Measurements from ENCODE around the gene USP5.

USP5 gene, protein sequence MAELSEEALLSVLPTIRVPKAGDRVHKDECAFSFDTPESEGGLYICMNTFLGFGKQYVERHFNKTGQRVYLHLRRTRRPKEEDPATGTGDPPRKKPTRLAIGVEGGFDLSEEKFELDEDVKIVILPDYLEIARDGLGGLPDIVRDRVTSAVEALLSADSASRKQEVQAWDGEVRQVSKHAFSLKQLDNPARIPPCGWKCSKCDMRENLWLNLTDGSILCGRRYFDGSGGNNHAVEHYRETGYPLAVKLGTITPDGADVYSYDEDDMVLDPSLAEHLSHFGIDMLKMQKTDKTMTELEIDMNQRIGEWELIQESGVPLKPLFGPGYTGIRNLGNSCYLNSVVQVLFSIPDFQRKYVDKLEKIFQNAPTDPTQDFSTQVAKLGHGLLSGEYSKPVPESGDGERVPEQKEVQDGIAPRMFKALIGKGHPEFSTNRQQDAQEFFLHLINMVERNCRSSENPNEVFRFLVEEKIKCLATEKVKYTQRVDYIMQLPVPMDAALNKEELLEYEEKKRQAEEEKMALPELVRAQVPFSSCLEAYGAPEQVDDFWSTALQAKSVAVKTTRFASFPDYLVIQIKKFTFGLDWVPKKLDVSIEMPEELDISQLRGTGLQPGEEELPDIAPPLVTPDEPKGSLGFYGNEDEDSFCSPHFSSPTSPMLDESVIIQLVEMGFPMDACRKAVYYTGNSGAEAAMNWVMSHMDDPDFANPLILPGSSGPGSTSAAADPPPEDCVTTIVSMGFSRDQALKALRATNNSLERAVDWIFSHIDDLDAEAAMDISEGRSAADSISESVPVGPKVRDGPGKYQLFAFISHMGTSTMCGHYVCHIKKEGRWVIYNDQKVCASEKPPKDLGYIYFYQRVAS

DNA sequence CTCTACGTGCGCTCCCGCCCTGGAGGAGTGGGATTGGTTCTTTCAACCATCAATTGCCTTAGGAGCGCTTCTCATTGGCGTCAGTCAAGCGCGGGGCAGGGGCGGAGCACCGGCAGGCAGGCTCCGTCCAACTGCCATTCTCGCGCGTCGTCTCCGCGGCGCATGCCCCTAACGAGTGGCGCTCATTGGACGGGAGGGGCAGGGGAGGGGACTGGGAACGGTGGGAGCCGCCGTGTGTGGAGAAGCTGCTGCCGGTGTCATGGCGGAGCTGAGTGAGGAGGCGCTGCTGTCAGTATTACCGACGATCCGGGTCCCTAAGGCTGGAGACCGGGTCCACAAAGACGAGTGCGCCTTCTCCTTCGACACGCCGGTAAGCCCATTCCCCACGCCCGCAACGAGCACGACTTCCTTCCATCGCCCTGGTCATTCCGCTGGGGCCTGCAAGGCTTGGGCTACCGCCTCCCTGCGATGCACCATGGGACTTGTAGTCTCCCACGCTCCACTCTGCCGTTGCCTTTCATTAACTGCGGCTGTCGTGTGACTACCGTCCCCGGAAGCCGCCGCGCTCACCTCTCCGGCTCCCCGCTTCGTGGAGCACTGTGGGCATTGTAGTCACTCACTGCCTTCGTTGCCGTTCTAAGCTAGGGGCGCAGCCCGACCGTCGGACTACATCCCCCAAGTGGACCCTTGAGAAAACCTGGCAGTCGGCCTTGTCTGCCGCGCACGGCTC, at the start of gene USP5:
Gene USP5, plus strand, starts transcription at position 230 of the 730 bp plus-strand sequence. Its CDS starts 30 bp downstream, at position 260.
- DNase-seq, result peak; percentile 97 to 99

DNA sequence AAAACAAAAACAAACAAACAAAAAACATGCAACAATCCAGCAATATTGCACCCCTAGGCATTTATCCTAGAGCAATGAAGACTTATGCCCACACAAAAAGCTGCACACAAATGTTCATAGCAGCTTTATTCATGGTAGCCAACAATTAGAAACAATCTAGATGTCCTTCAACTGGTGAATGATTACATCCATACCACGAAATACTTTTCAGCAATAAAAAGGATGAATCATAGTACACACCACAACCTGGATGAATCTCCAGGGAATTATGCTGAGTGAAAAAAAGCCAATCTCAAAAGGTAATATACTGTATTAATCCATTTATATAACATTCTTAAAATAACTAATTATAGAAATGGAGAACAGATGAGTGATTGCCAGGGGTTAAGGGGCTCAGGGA, 44.8 kb upstream of the USP5 start:
- DNase-seq, result no peak

DNA sequence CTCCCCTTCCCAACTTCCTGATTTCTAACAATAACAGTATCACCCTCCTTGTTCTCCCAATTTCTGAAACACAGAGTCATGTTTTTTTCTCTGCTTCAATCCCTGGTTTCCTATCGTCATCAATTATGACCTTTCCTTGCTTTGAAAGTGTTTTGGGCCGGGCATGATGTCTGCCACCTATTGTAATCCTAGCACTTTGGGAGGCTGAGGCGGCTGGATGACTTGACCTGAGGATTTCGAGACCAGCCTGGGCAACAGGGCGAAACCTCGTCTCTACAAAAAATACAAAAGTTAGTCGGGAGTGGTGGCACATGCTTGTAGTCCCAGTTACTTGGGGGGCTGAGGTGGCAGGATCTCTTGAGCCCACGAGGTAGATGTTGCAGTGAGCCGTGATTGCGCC, 42.9 kb upstream of the USP5 start:
- no peak for DNase-seq

DNA sequence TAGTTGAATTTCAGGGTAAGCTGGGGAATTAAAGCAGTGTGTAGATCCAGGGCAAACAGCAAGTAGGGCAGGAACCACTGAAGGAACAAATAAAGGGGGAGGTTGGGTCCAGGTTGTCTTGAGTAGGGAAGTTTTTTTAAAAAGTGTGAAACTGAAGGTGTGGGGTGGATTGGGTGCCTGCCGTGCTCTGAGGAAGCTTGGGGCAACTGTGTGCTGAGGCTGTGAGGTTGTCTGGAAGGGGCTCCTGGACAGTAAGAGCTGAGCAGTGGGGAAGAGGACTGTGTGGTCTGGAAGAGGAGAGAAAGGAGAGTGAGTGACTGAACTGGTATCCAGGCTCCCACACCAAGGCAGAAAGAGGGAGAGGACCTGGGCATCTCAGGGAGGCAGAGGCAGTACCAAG, 41.2 kb upstream of the USP5 start:
- DNase-seq, result no peak

DNA sequence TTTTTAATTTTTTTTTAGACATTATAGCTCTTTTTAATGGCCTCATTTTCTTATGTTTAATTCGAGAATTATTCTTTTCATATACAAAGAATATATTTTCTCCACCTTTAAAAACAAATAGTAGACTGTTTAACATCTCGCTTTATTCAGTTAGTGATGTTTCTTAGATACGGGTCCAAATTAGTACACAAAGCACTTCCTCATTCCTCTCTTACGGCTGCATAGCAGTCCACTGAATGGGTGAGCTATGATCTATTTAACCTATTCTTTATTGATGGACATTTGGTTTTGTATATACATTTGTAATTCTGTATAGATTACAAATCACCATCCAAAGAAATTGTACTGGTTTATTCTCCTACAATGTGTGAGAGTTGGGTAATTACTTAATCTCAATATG, 38.6 kb upstream of the USP5 start:
- DNase-seq, result no peak

DNA sequence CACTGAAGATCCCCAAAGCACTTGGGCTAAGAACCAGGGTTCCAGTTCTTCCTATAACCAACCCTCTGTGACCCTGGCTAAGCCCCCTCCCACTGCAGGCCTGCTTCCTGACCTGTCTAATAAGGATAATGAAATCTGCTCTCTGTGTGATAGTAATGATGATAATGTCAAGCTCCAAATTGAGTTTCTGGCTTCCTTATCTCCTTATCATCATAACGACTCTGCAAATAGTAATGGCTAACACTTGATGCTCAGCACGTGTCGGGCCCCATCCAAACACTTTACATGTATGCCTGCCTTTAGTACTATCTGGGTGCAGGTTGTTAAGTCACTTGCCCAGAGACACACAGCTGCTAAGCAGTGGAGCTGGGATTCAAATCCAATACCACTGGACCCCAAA, 35.4 kb upstream of the USP5 start:
- DNase-seq, result no peak

DNA sequence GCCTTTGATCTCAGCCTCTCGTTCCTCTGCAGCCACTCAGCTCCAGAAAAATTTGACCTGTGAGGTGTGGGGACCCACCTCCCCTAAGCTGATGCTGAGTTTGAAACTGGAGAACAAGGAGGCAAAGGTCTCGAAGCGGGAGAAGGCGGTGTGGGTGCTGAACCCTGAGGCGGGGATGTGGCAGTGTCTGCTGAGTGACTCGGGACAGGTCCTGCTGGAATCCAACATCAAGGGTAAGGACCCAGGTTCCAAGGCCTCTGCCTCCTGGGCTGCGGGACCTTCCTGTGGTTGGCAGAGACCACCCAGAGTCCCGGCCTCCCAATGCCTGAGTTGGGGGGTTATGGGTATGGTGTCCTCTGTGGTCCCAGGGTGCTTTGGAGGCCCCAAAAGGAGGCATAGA, 34.9 kb upstream of the USP5 start:
- no peak for DNase-seq

DNA sequence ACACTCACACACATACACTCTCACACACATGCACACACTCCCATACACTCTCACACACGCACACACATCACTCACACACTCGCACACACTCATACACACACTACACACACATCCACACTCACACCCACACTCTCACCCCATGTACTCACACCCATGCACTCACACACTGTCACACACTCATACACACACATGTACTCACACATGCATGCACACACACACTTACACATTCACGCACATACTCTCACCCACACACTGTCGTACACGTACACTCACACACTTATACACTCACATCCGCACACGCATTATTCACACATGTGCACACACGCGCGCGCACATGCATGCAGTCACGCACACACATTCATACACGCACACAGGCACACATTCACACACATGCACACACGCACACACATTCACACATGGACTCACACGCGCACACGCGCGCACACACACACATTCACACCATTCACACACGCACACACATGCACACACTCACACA, 34.2 kb upstream of the USP5 start:
- no peak for DNase-seq

DNA sequence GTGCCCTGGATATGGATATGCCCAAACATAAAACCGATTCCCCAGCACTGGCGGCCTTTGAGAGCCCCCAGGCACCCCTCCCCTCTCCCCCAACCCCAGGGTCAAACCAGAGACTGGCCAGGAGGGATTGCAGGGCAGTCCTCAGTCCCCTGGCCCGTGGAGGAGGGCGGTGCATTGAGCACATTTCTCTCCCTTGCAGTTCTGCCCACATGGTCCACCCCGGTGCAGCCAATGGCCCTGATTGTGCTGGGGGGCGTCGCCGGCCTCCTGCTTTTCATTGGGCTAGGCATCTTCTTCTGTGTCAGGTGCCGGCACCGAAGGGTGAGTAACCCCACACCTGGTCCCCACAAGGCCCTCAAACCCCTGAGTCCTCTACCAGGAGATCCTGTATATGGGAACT, 33.7 kb upstream of the USP5 start:
- no peak for DNase-seq

DNA sequence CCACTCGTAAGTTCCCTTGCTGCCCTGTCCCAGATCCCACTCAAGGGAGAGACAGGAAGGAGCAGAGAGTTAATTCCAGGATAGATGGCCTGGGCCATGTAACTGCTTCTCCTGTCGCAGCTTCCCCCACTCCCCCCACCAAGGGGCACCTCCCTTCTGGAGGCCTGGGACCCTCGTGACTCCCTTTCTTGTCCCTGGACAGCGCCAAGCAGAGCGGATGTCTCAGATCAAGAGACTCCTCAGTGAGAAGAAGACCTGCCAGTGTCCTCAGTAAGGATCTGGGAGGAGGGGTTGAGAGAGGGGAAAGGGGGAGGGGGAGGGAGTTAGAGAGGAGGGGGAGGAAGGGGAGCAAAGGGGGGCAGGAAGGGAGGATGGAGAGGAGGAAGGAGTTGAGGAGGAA, 33.3 kb upstream of the USP5 start:
- DNase-seq, result no peak

DNA sequence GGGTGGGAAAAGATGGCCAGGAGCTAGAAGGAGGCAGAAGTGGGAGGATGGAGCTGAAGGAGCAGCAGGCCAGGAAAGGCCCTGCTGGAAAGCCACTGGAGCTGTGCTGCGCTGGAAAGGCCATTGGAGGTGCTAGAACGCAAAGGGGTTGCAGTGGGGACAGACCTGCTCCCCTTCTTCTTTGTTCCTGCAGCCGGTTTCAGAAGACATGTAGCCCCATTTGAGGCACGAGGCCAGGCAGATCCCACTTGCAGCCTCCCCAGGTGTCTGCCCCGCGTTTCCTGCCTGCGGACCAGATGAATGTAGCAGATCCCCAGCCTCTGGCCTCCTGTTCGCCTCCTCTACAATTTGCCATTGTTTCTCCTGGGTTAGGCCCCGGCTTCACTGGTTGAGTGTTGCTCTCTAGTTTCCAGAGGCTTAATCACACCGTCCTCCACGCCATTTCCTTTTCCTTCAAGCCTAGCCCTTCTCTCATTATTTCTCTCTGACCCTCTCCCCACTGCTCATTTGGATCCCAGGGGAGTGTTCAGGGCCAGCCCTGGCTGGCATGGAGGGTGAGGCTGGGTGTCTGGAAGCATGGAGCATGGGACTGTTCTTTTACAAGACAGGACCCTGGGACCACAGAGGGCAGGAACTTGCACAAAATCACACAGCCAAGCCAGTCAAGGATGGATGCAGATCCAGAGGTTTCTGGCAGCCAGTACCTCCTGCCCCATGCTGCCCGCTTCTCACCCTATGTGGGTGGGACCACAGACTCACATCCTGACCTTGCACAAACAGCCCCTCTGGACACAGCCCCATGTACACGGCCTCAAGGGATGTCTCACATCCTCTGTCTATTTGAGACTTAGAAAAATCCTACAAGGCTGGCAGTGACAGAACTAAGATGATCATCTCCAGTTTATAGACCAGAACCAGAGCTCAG, 32.6 kb upstream of the USP5 start:
- no peak for DNase-seq

DNA sequence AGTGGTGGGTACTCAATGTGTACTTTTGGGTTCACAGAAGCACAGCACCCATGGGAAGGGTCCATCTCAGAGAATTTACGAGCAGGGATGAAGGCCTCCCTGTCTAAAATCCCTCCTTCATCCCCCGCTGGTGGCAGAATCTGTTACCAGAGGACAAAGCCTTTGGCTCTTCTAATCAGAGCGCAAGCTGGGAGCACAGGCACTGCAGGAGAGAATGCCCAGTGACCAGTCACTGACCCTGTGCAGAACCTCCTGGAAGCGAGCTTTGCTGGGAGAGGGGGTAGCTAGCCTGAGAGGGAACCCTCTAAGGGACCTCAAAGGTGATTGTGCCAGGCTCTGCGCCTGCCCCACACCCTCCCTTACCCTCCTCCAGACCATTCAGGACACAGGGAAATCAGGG, 31.8 kb upstream of the USP5 start:
- DNase-seq, result no peak

DNA sequence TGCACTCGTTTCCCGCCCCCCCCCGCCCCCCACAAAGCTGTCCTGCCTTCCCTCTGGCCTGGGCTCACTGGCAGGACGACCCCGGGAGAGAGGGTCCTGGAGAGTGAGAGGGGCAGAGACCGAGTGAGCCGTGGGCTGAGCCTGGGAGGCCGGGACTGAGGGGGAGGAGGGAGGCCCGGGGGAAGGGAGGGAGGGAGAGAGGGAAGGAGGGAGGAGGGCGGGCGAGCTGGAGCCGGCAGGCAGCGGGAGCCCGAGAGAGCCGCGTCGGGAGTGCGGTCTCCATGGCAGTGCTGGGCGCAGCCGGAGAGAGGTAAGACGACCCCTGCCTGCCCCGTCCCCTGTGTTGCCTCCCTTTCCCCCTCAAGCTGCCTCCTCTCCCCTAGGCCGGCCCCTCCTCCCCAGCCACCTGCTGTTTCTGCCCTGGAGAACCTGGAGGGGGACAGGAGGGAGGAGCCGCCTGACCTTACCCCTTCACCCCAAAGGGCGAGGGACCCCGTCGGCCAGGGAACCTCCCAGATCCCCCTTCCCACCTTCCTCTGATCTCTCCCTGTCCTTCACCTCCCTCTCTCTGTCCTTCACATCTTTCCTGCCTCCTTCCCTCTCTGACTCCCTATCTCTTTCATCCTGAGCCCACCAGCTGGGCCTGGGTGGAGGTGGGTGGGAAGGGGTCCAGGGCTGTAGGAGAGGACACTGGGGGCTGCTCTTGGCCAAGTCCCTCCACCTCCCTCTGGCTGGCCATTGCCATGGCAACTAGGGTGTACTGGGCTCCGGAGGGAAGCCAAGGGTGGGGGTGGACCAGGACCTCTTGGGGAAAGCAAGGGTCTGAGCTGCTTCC, 30.1 kb upstream of the USP5 start, which contains the start of gene GPR162:
Gene GPR162, plus strand, starts transcription at position 231 of the 835 bp plus-strand sequence. CDS start 2,078 bp downstream, outside the sequence.
- peak; percentile 39 to 65 for DNase-seq

DNA sequence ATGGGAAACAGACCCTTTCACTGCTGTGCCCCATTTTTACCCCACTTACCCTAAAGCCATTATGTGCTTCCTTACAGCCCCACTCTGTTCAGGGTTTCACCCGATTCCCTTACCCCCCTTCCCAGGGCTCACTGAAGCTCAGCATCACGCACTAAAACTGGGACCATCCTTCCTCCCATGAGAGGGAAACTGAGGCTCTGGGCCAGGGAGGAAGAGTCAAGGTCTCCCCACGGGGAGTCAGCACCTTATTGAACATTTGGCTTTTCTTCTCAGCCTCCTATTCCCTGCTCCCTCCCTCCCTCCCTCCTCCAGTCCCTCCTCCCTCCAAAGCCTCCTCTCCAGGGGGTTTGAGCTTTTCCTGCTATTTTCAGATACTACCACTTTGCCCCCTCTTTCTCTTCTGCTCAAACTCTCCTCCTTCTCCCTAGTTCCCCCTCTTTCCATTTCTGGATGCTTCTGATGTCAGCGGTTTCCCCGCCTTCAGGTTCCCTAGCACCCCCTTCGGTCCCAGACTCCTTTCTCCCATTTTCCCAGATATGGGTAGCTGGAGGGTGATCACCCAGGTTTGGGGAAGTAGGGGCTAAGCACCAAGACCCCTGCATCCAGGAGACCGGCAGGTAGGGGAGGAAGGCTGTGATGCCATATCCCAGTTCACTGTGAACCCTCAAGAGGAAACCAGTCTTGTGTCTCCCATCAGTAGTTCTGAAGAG, 29.4 kb upstream of the USP5 start:
- DNase-seq, result no peak

DNA sequence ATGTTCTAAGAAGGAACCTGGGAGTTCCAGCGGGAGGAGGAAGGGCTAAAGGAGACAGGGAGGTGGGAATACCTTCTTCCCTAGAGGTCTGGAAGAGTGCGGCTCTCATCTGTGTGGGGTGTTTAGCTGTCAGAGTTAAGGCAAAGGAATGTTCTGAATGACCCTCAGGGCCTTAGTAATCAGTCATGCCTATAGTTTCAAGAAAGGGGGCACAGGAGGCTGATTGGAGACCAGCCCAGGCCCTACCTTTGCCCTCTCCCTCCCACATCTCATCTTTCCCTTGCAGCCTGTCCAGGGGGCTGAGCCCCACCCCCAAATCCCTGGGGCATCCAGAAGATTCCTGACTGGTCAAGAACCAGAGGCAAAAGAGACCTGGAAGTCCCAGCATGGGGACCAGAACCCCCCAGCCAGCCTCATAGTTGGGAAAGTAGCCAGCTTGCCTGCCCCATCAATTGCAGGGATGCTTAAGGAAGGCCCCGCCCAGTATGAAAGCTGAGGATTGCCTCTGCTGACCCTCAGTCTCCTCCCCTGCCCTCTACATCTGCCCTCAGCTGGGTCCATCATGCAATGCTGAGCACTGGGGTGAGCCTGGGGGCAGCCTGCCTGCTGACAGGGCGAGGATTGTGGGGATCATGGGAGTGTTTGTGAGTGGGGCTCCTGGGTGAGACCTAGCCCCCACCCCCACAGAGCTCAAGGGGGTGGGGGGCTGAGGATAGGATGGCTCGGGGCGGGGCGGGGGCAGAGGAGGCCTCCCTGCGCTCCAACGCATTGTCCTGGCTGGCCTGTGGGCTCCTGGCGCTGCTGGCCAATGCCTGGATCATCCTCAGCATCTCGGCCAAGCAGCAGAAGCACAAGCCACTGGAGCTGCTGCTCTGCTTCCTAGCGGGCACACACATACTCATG, 28.5 kb upstream of the USP5 start:
- no peak for DNase-seq

DNA sequence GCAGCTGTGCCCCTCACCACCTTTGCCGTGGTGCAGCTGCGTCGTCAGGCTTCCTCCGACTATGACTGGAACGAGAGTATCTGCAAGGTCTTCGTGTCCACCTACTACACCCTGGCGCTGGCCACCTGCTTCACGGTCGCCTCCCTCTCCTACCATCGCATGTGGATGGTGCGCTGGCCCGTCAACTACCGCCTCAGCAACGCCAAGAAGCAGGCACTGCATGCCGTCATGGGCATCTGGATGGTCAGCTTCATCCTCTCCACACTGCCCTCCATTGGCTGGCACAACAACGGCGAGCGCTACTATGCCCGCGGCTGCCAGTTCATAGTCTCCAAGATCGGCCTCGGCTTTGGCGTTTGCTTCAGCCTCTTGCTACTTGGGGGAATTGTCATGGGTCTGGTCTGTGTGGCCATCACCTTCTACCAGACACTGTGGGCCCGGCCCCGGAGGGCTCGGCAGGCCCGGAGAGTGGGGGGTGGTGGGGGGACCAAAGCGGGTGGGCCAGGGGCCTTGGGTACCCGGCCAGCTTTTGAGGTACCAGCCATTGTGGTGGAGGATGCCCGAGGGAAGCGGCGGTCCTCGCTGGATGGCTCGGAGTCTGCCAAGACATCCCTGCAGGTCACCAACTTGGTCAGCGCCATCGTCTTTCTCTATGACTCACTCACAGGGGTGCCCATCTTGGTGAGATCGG, 27.7 kb upstream of the USP5 start:
- no peak for DNase-seq

DNA sequence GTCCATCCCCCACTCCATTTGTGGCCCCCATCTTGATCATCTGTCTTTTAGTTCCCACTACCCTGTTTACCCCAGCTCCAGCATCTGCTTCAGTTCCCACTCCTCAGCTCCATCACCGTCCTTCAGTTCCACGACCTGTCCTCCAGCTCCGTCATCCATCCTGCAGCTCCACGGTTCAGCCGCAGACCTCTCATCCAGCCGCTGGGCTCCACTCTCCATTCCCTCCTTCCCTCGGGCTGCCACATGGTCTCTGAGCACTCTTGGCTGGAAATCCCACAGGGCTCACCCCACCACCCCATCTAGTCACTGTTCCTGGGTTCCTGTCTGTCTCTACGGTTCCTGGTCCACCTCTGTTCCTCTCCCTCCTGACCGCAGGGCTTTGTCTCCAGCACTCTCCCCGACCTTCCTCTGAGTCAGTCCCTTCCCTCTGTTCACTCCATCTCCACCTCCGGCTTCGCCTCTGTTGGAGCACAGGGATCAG, 27.0 kb upstream of the USP5 start:
- no peak for DNase-seq

DNA sequence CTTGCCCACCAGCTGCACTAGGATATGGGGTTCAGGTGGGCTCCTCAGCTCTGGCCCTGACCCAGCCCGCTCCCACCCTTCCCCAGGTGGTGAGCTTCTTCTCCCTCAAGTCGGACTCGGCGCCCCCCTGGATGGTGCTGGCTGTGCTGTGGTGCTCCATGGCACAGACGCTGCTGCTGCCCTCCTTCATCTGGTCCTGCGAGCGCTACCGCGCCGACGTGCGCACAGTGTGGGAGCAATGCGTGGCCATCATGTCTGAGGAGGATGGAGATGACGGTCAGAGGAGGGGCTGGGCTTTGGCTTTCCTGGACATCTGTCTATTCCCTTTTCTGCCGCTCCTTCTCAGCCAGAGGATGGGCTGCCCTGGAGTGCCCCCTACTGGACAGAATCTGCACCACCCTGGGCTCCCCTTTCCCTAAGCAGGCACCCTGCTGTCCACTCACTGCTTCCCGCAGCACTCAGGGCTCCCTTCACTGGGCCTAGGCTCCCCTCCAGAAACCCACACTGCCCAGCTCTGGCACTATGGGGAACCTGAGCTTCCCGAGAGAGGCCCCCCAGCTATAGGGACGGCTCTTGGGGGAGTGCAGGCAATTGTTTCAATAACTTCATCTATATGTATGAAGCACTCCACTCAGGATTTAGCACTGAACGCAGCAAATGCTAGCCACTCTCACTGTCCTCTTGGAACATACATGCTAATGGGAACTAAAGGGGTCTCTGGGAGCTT, 26.4 kb upstream of the USP5 start:
- peak; percentile 57 to 68 for DNase-seq
